ENCODE measurements around the gene ZMYND8.

- TF ChIP-seq CTCF (conservative IDR thresholded peaks at IDR 0.05): no peak
- no peak for TF ChIP-seq ZFX (IDR thresholded peaks at IDR 0.05)
Observed at GRCh38 chr20:47280228-47280627, 76.3 kb downstream of the ZMYND8 start.
